HepG2 (cell line): ENCODE results near the gene MED20. TPM values are rescaled to one million over a fixed set of nuclear protein-coding genes. Genes with fewer than 3 reads are reported as not detected.

Experiments
- EED ChIP-seq: sonication (generic); formaldehyde crosslinking; IDR thresholded peaks from 2 replicates; pipeline ENCODE4 v1.5.0; 2020; ENCODE audit warnings: mild to moderate bottlenecking, missing genetic modification reagents
- ELF4 ChIP-seq: sonication (generic); formaldehyde crosslinking; IDR thresholded peaks from 2 replicates; pipeline ENCODE4 v1.5.0; 2020; ENCODE audit warnings: missing genetic modification reagents, mild to moderate bottlenecking, moderate library complexity, borderline replicate concordance
- GATAD1 ChIP-seq: IDR thresholded peaks from 2 replicates; pipeline ENCODE4 v1.6.1; 2016; ENCODE audit warnings: missing genetic modification reagents, missing compliant biosample characterization
- JDP2 ChIP-seq: sonication (generic); formaldehyde crosslinking; IDR thresholded peaks from 2 replicates; pipeline ENCODE4 v1.8.1; 2022; ENCODE audit warnings: missing genetic modification reagents, borderline replicate concordance
- KDM5B ChIP-seq: sonication (generic); formaldehyde crosslinking; IDR thresholded peaks from 2 replicates; pipeline ENCODE4 v1.4.0; 2020; ENCODE audit warnings: missing genetic modification reagents, mild to moderate bottlenecking, borderline replicate concordance
- POLR2G ChIP-seq: fragments of 200-400 bp; formaldehyde crosslinking; IDR thresholded peaks from 2 replicates; pipeline ENCODE4 v1.6.1; 2018; ENCODE audit warnings: mild to moderate bottlenecking, low read depth, low read length, moderate library complexity
- RBFOX2 ChIP-seq: fragments of 200-400 bp; formaldehyde crosslinking; IDR thresholded peaks from 2 replicates; pipeline ENCODE4 v1.6.1; 2017; ENCODE audit warnings: low read depth, mild to moderate bottlenecking, low read length
- RFX5 ChIP-seq: IDR thresholded peaks from 2 replicates; pipeline ENCODE4 v1.6.1; 2011; ENCODE audit warnings: low read depth, low read length, improper control_type of control experiment
- SNRNP70 ChIP-seq: fragments of 200-400 bp; formaldehyde crosslinking; IDR thresholded peaks from 2 replicates; pipeline ENCODE4 v1.6.1; 2017; ENCODE audit warnings: mild to moderate bottlenecking, low read depth, low read length, moderate library complexity
- SSRP1 ChIP-seq: IDR thresholded peaks from 2 replicates; pipeline ENCODE4 v1.6.1; 2016; ENCODE audit warnings: control low read depth
- STAG1 ChIP-seq: sonication (generic); formaldehyde crosslinking; IDR thresholded peaks from 2 replicates; pipeline ENCODE4 v1.4.0; 2020; ENCODE audit warnings: missing genetic modification reagents
- TBL1XR1 ChIP-seq: fragments of 150-350 bp; IDR thresholded peaks from 2 replicates; pipeline ENCODE4 v1.6.1; 2014; ENCODE audit warnings: borderline replicate concordance, low read length; ENCODE audit not compliant: partially characterized antibody
- XRCC5 ChIP-seq: fragments of 200-400 bp; formaldehyde crosslinking; optimal IDR thresholded peaks from 2 replicates; pipeline ENCODE3; 2017; ENCODE audit warnings: mild to moderate bottlenecking, low read length
- ZNF20 ChIP-seq: sonication (generic); formaldehyde crosslinking; IDR thresholded peaks from 2 replicates; pipeline ENCODE4 v1.4.0; 2020; ENCODE audit warnings: mild to moderate bottlenecking, moderate library complexity, missing genetic modification reagents
- ZNF468 ChIP-seq: sonication (generic); formaldehyde crosslinking; IDR thresholded peaks from 2 replicates; pipeline ENCODE4 v1.8.0; 2022; ENCODE audit warnings: mild to moderate bottlenecking, moderate library complexity, missing genetic modification reagents
- ZNF674 ChIP-seq: sonication (generic); formaldehyde crosslinking; IDR thresholded peaks from 2 replicates; pipeline ENCODE4 v1.5.0; 2020; ENCODE audit warnings: low read depth, mild to moderate bottlenecking, missing genetic modification reagents
- polyA plus RNA-seq, 8 experiments: library from polyadenylated mRNA; depleted of rRNA in 3 of 8; stranded (reverse) in 7 of 8; unstranded in 1 of 8; fragments of >200 nt; fragmentation: Illumina TruSeq in 4 of 8; extraction: Trizol in 4 of 8; gene quantifications; 2 replicates each; pipeline versions ENCODE4 v1.2.1 to v1.2.3, GENCODE V29; 2011 to 2016; ENCODE audit warnings: low read depth in 4 of 8, missing spikeins in 1 of 8, mixed read lengths in 1 of 8; ENCODE audit not compliant: insufficient read depth in 1 of 8
- total RNA-seq, 5 experiments: library from RNA; depleted of rRNA; stranded (reverse); fragments of >200 nt; fragmentation: Illumina TruSeq; extraction: Trizol; gene quantifications; 2 replicates each; pipeline ENCODE4 v1.2.3, GENCODE V29; 2016; ENCODE audit warnings: low read depth in 1 of 5
- TF ChIP-seq, protein P1 (sequence below): sonication (generic); formaldehyde crosslinking; IDR thresholded peaks from 2 replicates; pipeline ENCODE4 v1.4.0; 2020; ENCODE audit warnings: mild to moderate bottlenecking, missing genetic modification reagents
- TF ChIP-seq, protein P2 (sequence below): sonication (generic); formaldehyde crosslinking; IDR thresholded peaks from 2 replicates; pipeline ENCODE4 v1.4.0; 2020; ENCODE audit warnings: missing genetic modification reagents, mild to moderate bottlenecking, borderline replicate concordance
- TF ChIP-seq, protein P3 (sequence below): sonication (generic); formaldehyde crosslinking; IDR thresholded peaks from 2 replicates; pipeline ENCODE4 v1.5.0; 2020; ENCODE audit warnings: mild to moderate bottlenecking, missing genetic modification reagents, borderline replicate concordance

MED20 gene
- total and polyA plus RNA-seq, 2 of the 13 experiments (the other 11 are each of a cell fraction or from before 2014, with no cell fraction given), result 28.1 to 41.1 TPM

DNA sequence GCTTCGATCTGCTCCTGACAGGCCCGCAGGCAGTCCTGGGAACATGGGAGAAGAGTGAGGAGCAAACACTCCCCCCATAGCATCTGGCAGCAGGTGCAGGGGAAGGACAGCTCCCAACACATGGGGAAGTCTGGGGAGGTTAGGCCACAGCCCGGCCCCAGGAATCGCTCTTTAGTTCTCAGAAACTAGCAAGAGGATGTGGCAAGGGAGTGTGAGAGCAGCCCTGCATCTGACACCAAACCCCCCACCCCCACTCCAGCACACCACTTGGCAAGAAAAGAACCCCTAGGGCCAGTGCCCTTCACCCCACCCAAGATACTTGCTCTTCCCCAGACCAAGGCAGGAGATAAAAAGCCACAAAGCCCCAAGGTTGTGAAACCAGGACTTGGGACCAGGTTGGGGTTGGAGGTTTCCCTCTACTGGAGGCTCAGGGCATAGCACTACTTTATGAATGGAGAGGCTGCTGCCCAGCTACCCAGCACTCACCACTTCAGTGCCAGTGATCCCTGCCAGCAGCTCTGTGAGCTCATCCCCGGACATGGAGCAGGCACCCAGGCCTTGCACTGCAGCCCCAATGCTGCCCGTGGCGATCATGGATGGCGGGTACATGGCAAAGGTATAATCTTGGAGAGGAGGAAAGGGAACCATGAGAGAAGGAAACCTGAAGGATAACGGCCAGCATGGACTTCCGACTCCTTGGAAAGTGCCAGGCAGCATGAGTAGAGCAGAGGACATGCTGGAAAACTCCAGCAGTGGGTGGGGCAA, 15.3 kb upstream of the MED20 start (continued):
- TF ChIP-seq, protein P1, sequence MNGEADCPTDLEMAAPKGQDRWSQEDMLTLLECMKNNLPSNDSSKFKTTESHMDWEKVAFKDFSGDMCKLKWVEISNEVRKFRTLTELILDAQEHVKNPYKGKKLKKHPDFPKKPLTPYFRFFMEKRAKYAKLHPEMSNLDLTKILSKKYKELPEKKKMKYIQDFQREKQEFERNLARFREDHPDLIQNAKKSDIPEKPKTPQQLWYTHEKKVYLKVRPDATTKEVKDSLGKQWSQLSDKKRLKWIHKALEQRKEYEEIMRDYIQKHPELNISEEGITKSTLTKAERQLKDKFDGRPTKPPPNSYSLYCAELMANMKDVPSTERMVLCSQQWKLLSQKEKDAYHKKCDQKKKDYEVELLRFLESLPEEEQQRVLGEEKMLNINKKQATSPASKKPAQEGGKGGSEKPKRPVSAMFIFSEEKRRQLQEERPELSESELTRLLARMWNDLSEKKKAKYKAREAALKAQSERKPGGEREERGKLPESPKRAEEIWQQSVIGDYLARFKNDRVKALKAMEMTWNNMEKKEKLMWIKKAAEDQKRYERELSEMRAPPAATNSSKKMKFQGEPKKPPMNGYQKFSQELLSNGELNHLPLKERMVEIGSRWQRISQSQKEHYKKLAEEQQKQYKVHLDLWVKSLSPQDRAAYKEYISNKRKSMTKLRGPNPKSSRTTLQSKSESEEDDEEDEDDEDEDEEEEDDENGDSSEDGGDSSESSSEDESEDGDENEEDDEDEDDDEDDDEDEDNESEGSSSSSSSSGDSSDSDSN (CRISPR knock-in tag), result peak; percentile 24; the same call in 1 of the 2 replicates
- TF ChIP-seq TBL1XR1 (peak; percentile 14), ZNF20 (CRISPR knock-in tag) (no peak), RBFOX2 (peak; percentile 0; the same call in 1 of the 2 replicates), KDM5B (peak; percentile 57; the same call in 1 of the 2 replicates), JDP2 (no peak), POLR2G (peak; percentile 60; the same call in 1 of the 2 replicates), STAG1 (CRISPR knock-in tag) (peak; percentile 69), SSRP1 (peak; percentile 52; the same call in 1 of the 2 replicates), XRCC5 (peak; percentile 89), RFX5 (no peak), SNRNP70 (no peak), EED (CRISPR knock-in tag) (no peak), GATAD1 (CRISPR knock-in tag) (no peak; the same call in 1 of the 2 replicates), ZNF468 (CRISPR knock-in tag) (no peak), ZNF674 (no peak), ELF4 (no peak)
- TF ChIP-seq, protein P2, sequence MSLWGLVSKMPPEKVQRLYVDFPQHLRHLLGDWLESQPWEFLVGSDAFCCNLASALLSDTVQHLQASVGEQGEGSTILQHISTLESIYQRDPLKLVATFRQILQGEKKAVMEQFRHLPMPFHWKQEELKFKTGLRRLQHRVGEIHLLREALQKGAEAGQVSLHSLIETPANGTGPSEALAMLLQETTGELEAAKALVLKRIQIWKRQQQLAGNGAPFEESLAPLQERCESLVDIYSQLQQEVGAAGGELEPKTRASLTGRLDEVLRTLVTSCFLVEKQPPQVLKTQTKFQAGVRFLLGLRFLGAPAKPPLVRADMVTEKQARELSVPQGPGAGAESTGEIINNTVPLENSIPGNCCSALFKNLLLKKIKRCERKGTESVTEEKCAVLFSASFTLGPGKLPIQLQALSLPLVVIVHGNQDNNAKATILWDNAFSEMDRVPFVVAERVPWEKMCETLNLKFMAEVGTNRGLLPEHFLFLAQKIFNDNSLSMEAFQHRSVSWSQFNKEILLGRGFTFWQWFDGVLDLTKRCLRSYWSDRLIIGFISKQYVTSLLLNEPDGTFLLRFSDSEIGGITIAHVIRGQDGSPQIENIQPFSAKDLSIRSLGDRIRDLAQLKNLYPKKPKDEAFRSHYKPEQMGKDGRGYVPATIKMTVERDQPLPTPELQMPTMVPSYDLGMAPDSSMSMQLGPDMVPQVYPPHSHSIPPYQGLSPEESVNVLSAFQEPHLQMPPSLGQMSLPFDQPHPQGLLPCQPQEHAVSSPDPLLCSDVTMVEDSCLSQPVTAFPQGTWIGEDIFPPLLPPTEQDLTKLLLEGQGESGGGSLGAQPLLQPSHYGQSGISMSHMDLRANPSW (CRISPR knock-in tag), result no peak
- TF ChIP-seq, protein P3, sequence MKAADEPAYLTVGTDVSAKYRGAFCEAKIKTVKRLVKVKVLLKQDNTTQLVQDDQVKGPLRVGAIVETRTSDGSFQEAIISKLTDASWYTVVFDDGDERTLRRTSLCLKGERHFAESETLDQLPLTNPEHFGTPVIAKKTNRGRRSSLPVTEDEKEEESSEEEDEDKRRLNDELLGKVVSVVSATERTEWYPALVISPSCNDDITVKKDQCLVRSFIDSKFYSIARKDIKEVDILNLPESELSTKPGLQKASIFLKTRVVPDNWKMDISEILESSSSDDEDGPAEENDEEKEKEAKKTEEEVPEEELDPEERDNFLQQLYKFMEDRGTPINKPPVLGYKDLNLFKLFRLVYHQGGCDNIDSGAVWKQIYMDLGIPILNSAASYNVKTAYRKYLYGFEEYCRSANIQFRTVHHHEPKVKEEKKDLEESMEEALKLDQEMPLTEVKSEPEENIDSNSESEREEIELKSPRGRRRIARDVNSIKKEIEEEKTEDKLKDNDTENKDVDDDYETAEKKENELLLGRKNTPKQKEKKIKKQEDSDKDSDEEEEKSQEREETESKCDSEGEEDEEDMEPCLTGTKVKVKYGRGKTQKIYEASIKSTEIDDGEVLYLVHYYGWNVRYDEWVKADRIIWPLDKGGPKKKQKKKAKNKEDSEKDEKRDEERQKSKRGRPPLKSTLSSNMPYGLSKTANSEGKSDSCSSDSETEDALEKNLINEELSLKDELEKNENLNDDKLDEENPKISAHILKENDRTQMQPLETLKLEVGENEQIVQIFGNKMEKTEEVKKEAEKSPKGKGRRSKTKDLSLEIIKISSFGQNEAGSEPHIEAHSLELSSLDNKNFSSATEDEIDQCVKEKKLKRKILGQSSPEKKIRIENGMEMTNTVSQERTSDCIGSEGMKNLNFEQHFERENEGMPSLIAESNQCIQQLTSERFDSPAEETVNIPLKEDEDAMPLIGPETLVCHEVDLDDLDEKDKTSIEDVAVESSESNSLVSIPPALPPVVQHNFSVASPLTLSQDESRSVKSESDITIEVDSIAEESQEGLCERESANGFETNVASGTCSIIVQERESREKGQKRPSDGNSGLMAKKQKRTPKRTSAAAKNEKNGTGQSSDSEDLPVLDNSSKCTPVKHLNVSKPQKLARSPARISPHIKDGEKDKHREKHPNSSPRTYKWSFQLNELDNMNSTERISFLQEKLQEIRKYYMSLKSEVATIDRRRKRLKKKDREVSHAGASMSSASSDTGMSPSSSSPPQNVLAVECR (CRISPR knock-in tag), result peak; percentile 19; the same call in 1 of the 2 replicates
